HepG2 (cell line): ENCODE measurements around the gene TMEM231. TPM values are rescaled to one million over a fixed set of nuclear protein-coding genes. Genes with fewer than 3 reads are reported as not detected.

Experiments used
- ATF6 ChIP-seq: sonication (generic); formaldehyde crosslinking; conservative IDR thresholded peaks from 2 replicates; pipeline ENCODE4 v1.4.0; 2020; ENCODE audit warnings: missing genetic modification reagents
- ELF1 ChIP-seq: sonication (generic); formaldehyde crosslinking; IDR thresholded peaks from 2 replicates; pipeline ENCODE4 v1.4.0; 2020; ENCODE audit warnings: missing genetic modification reagents
- FOSL2 ChIP-seq: sonication (generic); formaldehyde crosslinking; IDR thresholded peaks from 2 replicates; pipeline ENCODE4 v1.4.0; 2020; ENCODE audit warnings: missing genetic modification reagents
- HMGA1 ChIP-seq: sonication (generic); formaldehyde crosslinking; conservative IDR thresholded peaks from 2 replicates; pipeline ENCODE4 v1.4.0; 2020; ENCODE audit warnings: missing genetic modification reagents
- KDM2A ChIP-seq: sonication (generic); formaldehyde crosslinking; IDR thresholded peaks from 2 replicates; pipeline ENCODE4 v1.4.0; 2020; ENCODE audit warnings: low read depth, missing genetic modification reagents, borderline replicate concordance
- THAP11 ChIP-seq: IDR thresholded peaks from 2 replicates; pipeline ENCODE4 v1.6.1; 2016; ENCODE audit warnings: missing biosample characterization, missing genetic modification reagents
- ZBED4 ChIP-seq: sonication (generic); formaldehyde crosslinking; IDR thresholded peaks from 2 replicates; pipeline ENCODE4 v1.4.0; 2020; ENCODE audit warnings: missing genetic modification reagents, borderline replicate concordance
- ZFX ChIP-seq: sonication (generic); formaldehyde crosslinking; IDR thresholded peaks from 2 replicates; pipeline ENCODE4 v1.4.0; 2020; ENCODE audit warnings: mild to moderate bottlenecking, low read depth, missing genetic modification reagents, moderate library complexity
- ZNF512 ChIP-seq: sonication (generic); formaldehyde crosslinking; IDR thresholded peaks from 2 replicates; pipeline ENCODE4 v1.4.0; 2020; ENCODE audit warnings: mild to moderate bottlenecking, missing genetic modification reagents
- ZNF605 ChIP-seq: sonication (generic); formaldehyde crosslinking; IDR thresholded peaks from 2 replicates; pipeline ENCODE4 v1.8.0; 2022; ENCODE audit warnings: mild to moderate bottlenecking, missing genetic modification reagents
- ZNF784 ChIP-seq: sonication (generic); formaldehyde crosslinking; IDR thresholded peaks from 2 replicates; pipeline ENCODE4 v1.5.1; 2020; ENCODE audit warnings: missing genetic modification reagents, mild to moderate bottlenecking, borderline replicate concordance
- polyA plus RNA-seq, 8 experiments: library from polyadenylated mRNA; depleted of rRNA in 3 of 8; stranded (reverse) in 7 of 8; unstranded in 1 of 8; fragments of >200 nt; fragmentation: Illumina TruSeq in 4 of 8; extraction: Trizol in 4 of 8; gene quantifications; 2 replicates each; pipeline versions ENCODE4 v1.2.1 to v1.2.3, GENCODE V29; 2011 to 2016; ENCODE audit warnings: low read depth in 4 of 8, missing spikeins in 1 of 8, mixed read lengths in 1 of 8; ENCODE audit not compliant: insufficient read depth in 1 of 8
- total RNA-seq, 5 experiments: library from RNA; depleted of rRNA; stranded (reverse); fragments of >200 nt; fragmentation: Illumina TruSeq; extraction: Trizol; gene quantifications; 2 replicates each; pipeline ENCODE4 v1.2.3, GENCODE V29; 2016; ENCODE audit warnings: low read depth in 1 of 5
- TF ChIP-seq, protein P1 (sequence below): sonication (generic); formaldehyde crosslinking; IDR thresholded peaks from 2 replicates; pipeline ENCODE4 v1.5.0; 2020; ENCODE audit warnings: missing genetic modification reagents
- TF ChIP-seq, protein P2 (sequence below): sonication (generic); formaldehyde crosslinking; IDR thresholded peaks from 2 replicates; pipeline ENCODE4 v1.4.0; 2020; ENCODE audit warnings: missing genetic modification reagents
- TF ChIP-seq, protein P3 (sequence below): sonication (generic); formaldehyde crosslinking; IDR thresholded peaks from 2 replicates; pipeline ENCODE4 v1.8.0; 2022; ENCODE audit warnings: missing genetic modification reagents, low read depth, mild to moderate bottlenecking, borderline replicate concordance

Gene TMEM231
- total and polyA plus RNA-seq, 2 of the 13 experiments (the other 11 are each of a cell fraction or from before 2014, with no cell fraction given) = 3.5 to 7.4 TPM

DNA sequence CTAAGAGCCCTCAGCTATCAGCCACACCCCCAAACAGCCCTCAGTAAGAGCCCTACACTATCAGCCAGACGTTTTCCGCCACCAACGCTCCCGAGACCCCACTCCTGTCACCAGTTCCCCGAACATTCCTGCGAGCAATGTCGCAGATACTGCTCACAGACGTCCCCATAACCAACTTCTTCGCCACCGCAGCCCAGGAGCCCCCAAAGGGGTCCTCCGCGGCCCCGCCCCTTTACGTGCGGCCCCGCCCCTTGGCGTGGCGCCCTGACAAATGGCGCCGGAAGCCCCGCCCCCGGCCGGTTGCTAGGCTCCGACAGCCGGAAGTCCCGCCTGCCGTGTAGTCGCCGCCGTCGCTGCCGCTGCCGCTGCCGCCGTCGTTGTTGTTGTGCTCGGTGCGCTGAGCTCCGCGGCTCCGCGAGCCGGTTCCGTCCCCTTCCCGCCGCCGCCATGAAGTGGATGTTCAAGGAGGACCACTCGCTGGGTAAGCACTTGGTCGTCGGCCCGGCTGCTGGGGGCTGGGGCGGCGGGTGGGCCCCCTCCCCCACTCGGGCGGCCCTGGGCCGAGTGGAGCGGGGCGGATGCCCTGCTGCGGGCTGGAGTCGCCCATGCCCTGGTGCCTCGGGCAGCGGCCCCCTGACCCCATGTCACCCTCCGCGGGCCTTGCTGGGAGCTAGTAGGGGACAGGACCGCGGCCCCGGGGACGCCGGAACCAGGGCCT is 10.1 kb upstream of the TMEM231 start, which contains the start of gene GABARAPL2 (continued):
- peak; percentile 91 for TF ChIP-seq KDM2A (CRISPR knock-in tag)
- TF ChIP-seq, protein P1, sequence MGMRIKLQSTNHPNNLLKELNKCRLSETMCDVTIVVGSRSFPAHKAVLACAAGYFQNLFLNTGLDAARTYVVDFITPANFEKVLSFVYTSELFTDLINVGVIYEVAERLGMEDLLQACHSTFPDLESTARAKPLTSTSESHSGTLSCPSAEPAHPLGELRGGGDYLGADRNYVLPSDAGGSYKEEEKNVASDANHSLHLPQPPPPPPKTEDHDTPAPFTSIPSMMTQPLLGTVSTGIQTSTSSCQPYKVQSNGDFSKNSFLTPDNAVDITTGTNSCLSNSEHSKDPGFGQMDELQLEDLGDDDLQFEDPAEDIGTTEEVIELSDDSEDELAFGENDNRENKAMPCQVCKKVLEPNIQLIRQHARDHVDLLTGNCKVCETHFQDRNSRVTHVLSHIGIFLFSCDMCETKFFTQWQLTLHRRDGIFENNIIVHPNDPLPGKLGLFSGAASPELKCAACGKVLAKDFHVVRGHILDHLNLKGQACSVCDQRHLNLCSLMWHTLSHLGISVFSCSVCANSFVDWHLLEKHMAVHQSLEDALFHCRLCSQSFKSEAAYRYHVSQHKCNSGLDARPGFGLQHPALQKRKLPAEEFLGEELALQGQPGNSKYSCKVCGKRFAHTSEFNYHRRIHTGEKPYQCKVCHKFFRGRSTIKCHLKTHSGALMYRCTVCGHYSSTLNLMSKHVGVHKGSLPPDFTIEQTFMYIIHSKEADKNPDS (CRISPR knock-in tag) = peak; percentile 81; the same call in 1 of the 2 replicates
- peak; percentile 59 for TF ChIP-seq ELF1 (CRISPR knock-in tag)
- peak; percentile 94 for TF ChIP-seq ZFX (CRISPR knock-in tag)
- no peak for TF ChIP-seq ZNF605 (CRISPR knock-in tag)
- no peak; the same call in 1 of the 2 replicates for TF ChIP-seq ZNF512 (CRISPR knock-in tag)
- TF ChIP-seq, protein P2, sequence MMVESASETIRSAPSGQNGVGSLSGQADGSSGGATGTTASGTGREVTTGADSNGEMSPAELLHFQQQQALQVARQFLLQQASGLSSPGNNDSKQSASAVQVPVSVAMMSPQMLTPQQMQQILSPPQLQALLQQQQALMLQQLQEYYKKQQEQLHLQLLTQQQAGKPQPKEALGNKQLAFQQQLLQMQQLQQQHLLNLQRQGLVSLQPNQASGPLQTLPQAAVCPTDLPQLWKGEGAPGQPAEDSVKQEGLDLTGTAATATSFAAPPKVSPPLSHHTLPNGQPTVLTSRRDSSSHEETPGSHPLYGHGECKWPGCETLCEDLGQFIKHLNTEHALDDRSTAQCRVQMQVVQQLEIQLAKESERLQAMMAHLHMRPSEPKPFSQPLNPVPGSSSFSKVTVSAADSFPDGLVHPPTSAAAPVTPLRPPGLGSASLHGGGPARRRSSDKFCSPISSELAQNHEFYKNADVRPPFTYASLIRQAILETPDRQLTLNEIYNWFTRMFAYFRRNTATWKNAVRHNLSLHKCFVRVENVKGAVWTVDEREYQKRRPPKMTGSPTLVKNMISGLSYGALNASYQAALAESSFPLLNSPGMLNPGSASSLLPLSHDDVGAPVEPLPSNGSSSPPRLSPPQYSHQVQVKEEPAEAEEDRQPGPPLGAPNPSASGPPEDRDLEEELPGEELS (CRISPR knock-in tag) = peak; percentile 50
- TF ChIP-seq ZBED4 (CRISPR knock-in tag) = peak; percentile 46; the same call in 1 of the 2 replicates
- TF ChIP-seq FOSL2 = peak; percentile 26; the same call in 1 of the 2 replicates
- peak; percentile 87 for TF ChIP-seq THAP11
- TF ChIP-seq, protein P3, sequence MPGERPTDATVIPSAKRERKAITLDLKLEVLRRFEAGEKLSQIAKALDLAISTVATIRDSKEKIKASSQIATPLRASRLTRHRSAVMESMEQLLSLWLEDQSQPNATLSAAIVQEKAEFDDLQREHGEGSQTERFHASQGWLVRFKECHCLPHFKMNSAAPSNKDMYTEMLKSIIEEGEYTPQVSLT (CRISPR knock-in tag) = no peak
- TF ChIP-seq HMGA1 (CRISPR knock-in tag) = no peak
- peak; percentile 70 for TF ChIP-seq ZNF784 (CRISPR knock-in tag)
- TF ChIP-seq ATF6 (CRISPR knock-in tag) = no peak; the same call in 1 of the 2 replicates
